IMR-90 (cell line): ENCODE results near the gene GSPT1. TPM values are rescaled to one million over a fixed set of nuclear protein-coding genes. Genes with fewer than 3 reads are reported as not detected.

Experiments used
- ATAC-seq: fragments of 200-7000 bp; cut with Tn5 transposase; 2 replicates; pipeline ENCODE4 v1.9.1; 2020; ENCODE audit warnings: low read depth, mild to moderate bottlenecking, moderate library complexity
- BruUV-seq: library from RNA; stranded (reverse); fragments of 400-500 nt; replicated peaks from 2 replicates; lab custom pipeline; 2021; lab: Mats Ljungman, UMichigan
- CTCF ChIA-PET: fragments of 300-600 bp; formaldehyde crosslinking; extraction: SDS; loops from one replicate; lab custom pipeline; 2021; ENCODE audit warnings: antibody characterized with exemption; lab: Yijun Ruan, JAX
- POLR2A ChIA-PET: fragments of 300-600 bp; sonication (Branson Sonifier 250); formaldehyde crosslinking; loops from one replicate; lab custom pipeline; 2022; ENCODE audit warnings: antibody characterized with exemption; ENCODE audit not compliant: unreplicated experiment; lab: Charles Lee
- DNase-seq: peaks from one replicate; pipeline ENCODE4 v3.0.0; 2013
- H2AFZ ChIP-seq: replicated peaks from 2 replicates; pipeline ENCODE3; 2013; ENCODE audit warnings: low read length, mild to moderate bottlenecking; ENCODE audit not compliant: poor library complexity
- H2AK5ac ChIP-seq: 2 replicates; pipeline ENCODE4 v1.6.1; 2013; ENCODE audit warnings: low read depth, low read length, inconsistent platforms
- H2AK9ac ChIP-seq: replicated peaks from 2 replicates; pipeline ENCODE3; 2013; ENCODE audit warnings: mild to moderate bottlenecking, low read depth, low read length, moderate library complexity; ENCODE audit not compliant: poor library complexity
- H2BK120ac ChIP-seq: 2 replicates; pipeline ENCODE4 v1.6.1; 2013; ENCODE audit warnings: low read depth, low read length, inconsistent platforms
- H2BK15ac ChIP-seq: 3 replicates; pipeline ENCODE4 v1.6.1; 2013; ENCODE audit warnings: low read depth, low read length, inconsistent platforms
- H2BK20ac ChIP-seq: 2 replicates; pipeline ENCODE4 v1.6.1; 2013; ENCODE audit warnings: low read depth, mild to moderate bottlenecking, inconsistent platforms, low read length, moderate library complexity
- H2BK5ac ChIP-seq: 2 replicates; pipeline ENCODE4 v1.6.1; 2013; ENCODE audit warnings: mild to moderate bottlenecking, low read depth, low read length, inconsistent platforms; ENCODE audit not compliant: poor library complexity, severe bottlenecking
- H3K14ac ChIP-seq: replicated peaks from 2 replicates; pipeline ENCODE4 v1.6.1; 2013; ENCODE audit warnings: low read depth, low read length, inconsistent platforms
- H3K18ac ChIP-seq: 2 replicates; pipeline ENCODE4 v1.6.1; 2013; ENCODE audit warnings: low read depth, low read length, control low read depth
- H3K23ac ChIP-seq: 2 replicates; pipeline ENCODE4 v1.6.1; 2013; ENCODE audit warnings: low read depth, low read length, inconsistent platforms
- H3K27ac ChIP-seq: 2 replicates; pipeline ENCODE4 v1.5.1; 2013; ENCODE audit warnings: mild to moderate bottlenecking, control low read depth, low read length; ENCODE audit not compliant: insufficient read depth
- H3K27me3 ChIP-seq: 2 replicates; pipeline ENCODE4 v1.6.1; 2013; ENCODE audit warnings: low read length; ENCODE audit not compliant: control insufficient read depth, insufficient read depth
- H3K36me3 ChIP-seq: 2 replicates; pipeline ENCODE4 v1.6.1; 2013; ENCODE audit warnings: low read length, mixed read lengths; ENCODE audit not compliant: control insufficient read depth, insufficient read depth
- H3K4ac ChIP-seq: 2 replicates; pipeline ENCODE4 v1.6.1; 2013; ENCODE audit warnings: low read depth, low read length, inconsistent platforms
- H3K4me1 ChIP-seq: 2 replicates; pipeline ENCODE4 v1.6.1; 2013; ENCODE audit warnings: low read length, mixed read lengths; ENCODE audit not compliant: control insufficient read depth, insufficient read depth
- H3K4me2 ChIP-seq: 2 replicates; pipeline ENCODE4 v1.6.1; 2013; ENCODE audit warnings: low read depth, mild to moderate bottlenecking, control low read depth, low read length, moderate library complexity
- H3K4me3 ChIP-seq: 2 replicates; pipeline ENCODE4 v1.5.1; 2013; ENCODE audit warnings: low read depth, mild to moderate bottlenecking, control low read depth, low read length, moderate library complexity; ENCODE audit not compliant: insufficient read depth
- H3K56ac ChIP-seq: 2 replicates; pipeline ENCODE4 v1.6.1; 2013; ENCODE audit warnings: low read length, inconsistent platforms; ENCODE audit not compliant: insufficient read depth; ENCODE audit errors: extremely low read depth
- H3K79me1 ChIP-seq, 2 experiments: 2 replicates each; pipeline ENCODE4 v1.6.1; 2013; ENCODE audit warnings: low read length in 2 of 2, inconsistent platforms in 1 of 2, low read depth in 1 of 2
- H3K9ac ChIP-seq: 2 replicates; pipeline ENCODE4 v1.6.1; 2013; ENCODE audit warnings: low read depth, low read length, control low read depth
- H3K9me1 ChIP-seq: 2 replicates; pipeline ENCODE4 v1.6.1; 2013; ENCODE audit warnings: low read length, inconsistent platforms; ENCODE audit not compliant: insufficient read depth
- H3K9me3 ChIP-seq: 2 replicates; pipeline ENCODE4 v1.6.1; 2013; ENCODE audit warnings: low read length; ENCODE audit not compliant: control insufficient read depth, insufficient read depth
- H4K20me1 ChIP-seq: 2 replicates; pipeline ENCODE4 v1.6.1; 2013; ENCODE audit warnings: low read length, inconsistent platforms; ENCODE audit not compliant: insufficient read depth
- H4K5ac ChIP-seq: 2 replicates; pipeline ENCODE4 v1.6.1; 2013; ENCODE audit warnings: mild to moderate bottlenecking, low read depth, low read length, control low read depth
- H4K8ac ChIP-seq, 2 experiments: 2 replicates each; pipeline ENCODE4 v1.6.1; 2013; ENCODE audit warnings: low read depth in 2 of 2, low read length in 2 of 2, control low read depth in 1 of 2, inconsistent platforms in 1 of 2
- H4K91ac ChIP-seq: 2 replicates; pipeline ENCODE4 v1.6.1; 2013; ENCODE audit warnings: low read depth, low read length, inconsistent platforms; ENCODE audit not compliant: insufficient read depth
- CEBPB ChIP-seq: IDR thresholded peaks from 2 replicates; pipeline ENCODE4 v1.6.1; 2012; ENCODE audit warnings: low read depth, low read length, improper control_type of control experiment
- FOS ChIP-seq: fragments of 150-350 bp; IDR thresholded peaks from 2 replicates; pipeline ENCODE4 v1.6.1; 2016; ENCODE audit warnings: low read depth, low read length
- MAZ ChIP-seq: IDR thresholded peaks from 2 replicates; pipeline ENCODE4 v1.6.1; 2012; ENCODE audit warnings: low read depth, mild to moderate bottlenecking, low read length, improper control_type of control experiment, moderate library complexity, borderline replicate concordance
- NFE2L2 ChIP-seq: fragments of 150-350 bp; IDR thresholded peaks from 2 replicates; pipeline ENCODE4 v1.6.1; 2016; ENCODE audit warnings: low read depth, mild to moderate bottlenecking, low read length
- RAD21 ChIP-seq: IDR thresholded peaks from 2 replicates; pipeline ENCODE4 v1.6.1; 2012; ENCODE audit warnings: low read length, improper control_type of control experiment
- RFX5 ChIP-seq: IDR thresholded peaks from 2 replicates; pipeline ENCODE4 v1.8.0; 2012; ENCODE audit warnings: low read depth, mild to moderate bottlenecking, low read length, moderate library complexity
- SMC3 ChIP-seq: fragments of 150-350 bp; IDR thresholded peaks from 2 replicates; pipeline ENCODE4 v1.6.1; 2016; ENCODE audit warnings: low read depth, mild to moderate bottlenecking, antibody characterized with exemption, low read length, moderate library complexity
- WGBS, 2 experiments: methylation state at CpG; one replicate each; pipeline versions ENCODE4 v1.1.5 to v1.1.7; 2013; ENCODE audit warnings: missing lambda C conversion rate in 2 of 2; ENCODE audit not compliant: insufficient read length in 1 of 2; ENCODE audit errors: extremely low coverage in 2 of 2; 5-methylcytosine and 5-hydroxymethylcytosine counted together
- dilution Hi-C: fragments of 300-500 bp; cut with HindIII; formaldehyde crosslinking; loops from one replicate; pipeline ENCODE4 v1.14.3; 2018; ENCODE audit warnings: low sequenced_read_pairs; ENCODE audit not compliant: unreplicated experiment
- in situ Hi-C: fragments of 300-500 bp; cut with MboI; formaldehyde crosslinking; loops from 3 replicates; pipeline ENCODE4 v1.14.3; 2019; ENCODE audit warnings: low sequenced_read_pairs, inconsistent platforms, mixed read lengths
- intact Hi-C: fragments of 100-400 bp; cut with micrococcal nuclease; formaldehyde crosslinking; loops from 2 replicates; pipeline ENCODE4 v1.10.0; 2022
- polyA plus RNA-seq, 3 experiments: library from polyadenylated mRNA; depleted of rRNA; stranded (reverse); fragments of >200 nt; gene quantifications; 2 replicates each; pipeline ENCODE4 v1.2.3, GENCODE V29; 2012; ENCODE audit warnings: low replicate concordance in 1 of 3
- total RNA-seq: library from RNA; depleted of rRNA; stranded (reverse); fragments of >200 nt; gene quantifications from 2 replicates; pipeline ENCODE4 v1.2.3, GENCODE V29; 2012

The GSPT1 gene
- total and polyA plus RNA-seq, 2 of the 4 experiments (the other 2 are of a cell fraction), result 76.3 to 84.8 TPM

- BruUV-seq, result no TSS peak
- H2AK9ac ChIP-seq, result no peak overlapping the region
- no peak overlapping the region for H3K9ac ChIP-seq
- H2BK120ac ChIP-seq, result no peak overlapping the region
- peaks cover 8% of the 10 kb centered on the region for H3K4me1 ChIP-seq
- H3K23ac ChIP-seq, result no peak overlapping the region
- no peak overlapping the region for H3K56ac ChIP-seq
- WGBS, 2 experiments, result no CpG with 5 or more reads among the region's 7 CpGs
- H3K36me3 ChIP-seq, result peaks cover 68% of the 10 kb centered on the region
- no peak overlapping the region for H3K4ac ChIP-seq
- H2BK15ac ChIP-seq, result no peak overlapping the region
- no peak overlapping the region for H3K18ac ChIP-seq
- peaks cover 20 to 33% of the 10 kb centered on the region in 2 experiments for H3K79me1 ChIP-seq
- ChIA-PET POLR2A (no interaction called here), CTCF (interaction anchor here (0.6 kb wide), 1 partner anchor 14 kb away, joined by 3 read pairs; no protein-coding TSS in a partner anchor)
- no peak for DNase-seq
- H4K5ac ChIP-seq, result no peak overlapping the region
- H3K9me1 ChIP-seq, result peaks cover 10% of the 10 kb centered on the region
- H3K4me2 ChIP-seq, result no peak overlapping the region
- H4K91ac ChIP-seq, result no peak overlapping the region
- TF ChIP-seq NFE2L2 (no peak), RFX5 (no peak), FOS (no peak), SMC3 (no peak), RAD21 (no peak), CEBPB (no peak), MAZ (no peak)
- H3K14ac ChIP-seq, result no peak overlapping the region
- no peak overlapping the region for H2BK5ac ChIP-seq
- no peak overlapping the region for H2BK20ac ChIP-seq
- no peaks in the 10 kb centered on the region for H3K9me3 ChIP-seq
- no peak overlapping the region for H3K4me3 ChIP-seq
- no peak overlapping the region for H4K8ac ChIP-seq
- no peak overlapping the region for H2AFZ ChIP-seq
- H2AK5ac ChIP-seq, result no peak overlapping the region
- no peak overlapping the region for H3K27ac ChIP-seq
- H3K27me3 ChIP-seq, result no peaks in the 10 kb centered on the region
- intact Hi-C loops, result no loop called here
- in situ Hi-C loops, result no loop called here
- no peak for ATAC-seq
- peaks cover 20% of the 10 kb centered on the region for H4K20me1 ChIP-seq
- dilution Hi-C loops, result no loop called here
Measured at GRCh38 chr16:11841026-11841425, 74.7 kb downstream of the GSPT1 start.
